HG03196 (cell line): ENCODE data around the gene CDC25A.

Experiments used
- ATAC-seq: cut with Tn5 transposase; IDR thresholded peaks from one replicate; pipeline ENCODE4 v1.9.1; 2021; ENCODE audit not compliant: unreplicated experiment

Gene CDC25A

GRCh38 chr3:48142316-48142870 is 45.8 kb downstream of the CDC25A start:
- no peak for ATAC-seq

- no peak for ATAC-seq
Observed at GRCh38 chr3:48141604-48142137, 46.5 kb downstream of the CDC25A start.

GRCh38 chr3:48140936-48141603 is 47.1 kb downstream of the CDC25A start:
- no peak for ATAC-seq

- no peak for ATAC-seq
Observed at GRCh38 chr3:48140336-48140757, 47.9 kb downstream of the CDC25A start.

GRCh38 chr3:48137425-48137999 is 50.7 kb downstream of the CDC25A start:
- no peak for ATAC-seq

GRCh38 chr3:48135552-48136495 is 52.4 kb downstream of the CDC25A start:
- ATAC-seq, result no peak

GRCh38 chr3:48130321-48130904 is 57.8 kb downstream of the CDC25A start:
- ATAC-seq, result no peak

- no peak for ATAC-seq
Observed at GRCh38 chr3:48129921-48130320, 58.3 kb downstream of the CDC25A start.

GRCh38 chr3:48128774-48129173 is 59.4 kb downstream of the CDC25A start:
- ATAC-seq, result no peak

- ATAC-seq, result no peak
Observed at GRCh38 chr3:48125886-48126622, 62.2 kb downstream of the CDC25A start.

- no peak for ATAC-seq
Observed at GRCh38 chr3:48125013-48125705, 63.1 kb downstream of the CDC25A start.

- no peak for ATAC-seq
Observed at GRCh38 chr3:48123346-48123745, 64.9 kb downstream of the CDC25A start.

GRCh38 chr3:48122504-48122903 is 65.7 kb downstream of the CDC25A start:
- ATAC-seq, result no peak

- ATAC-seq, result no peak
Observed at GRCh38 chr3:48120223-48120622, 68.0 kb downstream of the CDC25A start.

GRCh38 chr3:48119505-48120193 is 68.6 kb downstream of the CDC25A start:
- ATAC-seq, result no peak

GRCh38 chr3:48118928-48119327 is 69.3 kb downstream of the CDC25A start:
- ATAC-seq, result no peak

- no peak for ATAC-seq
Observed at GRCh38 chr3:48118322-48118721, 69.9 kb downstream of the CDC25A start.

- ATAC-seq, result no peak
Observed at GRCh38 chr3:48112813-48113212, 75.4 kb downstream of the CDC25A start.
